WI38 (cell line): Measurements from ENCODE around the gene CROCC2.

Experiments used
- H3K4me3 ChIP-seq: 2 replicates; pipeline ENCODE4 v1.5.1; 2011; ENCODE audit warnings: low read depth, mild to moderate bottlenecking, control low read depth, low read length
- TF ChIP-seq, protein P1 (sequence below): IDR thresholded peaks from 2 replicates; pipeline ENCODE4 v1.5.1; 2012; ENCODE audit warnings: low read depth, mild to moderate bottlenecking, control low read depth, low read length

CROCC2 gene

DNA sequence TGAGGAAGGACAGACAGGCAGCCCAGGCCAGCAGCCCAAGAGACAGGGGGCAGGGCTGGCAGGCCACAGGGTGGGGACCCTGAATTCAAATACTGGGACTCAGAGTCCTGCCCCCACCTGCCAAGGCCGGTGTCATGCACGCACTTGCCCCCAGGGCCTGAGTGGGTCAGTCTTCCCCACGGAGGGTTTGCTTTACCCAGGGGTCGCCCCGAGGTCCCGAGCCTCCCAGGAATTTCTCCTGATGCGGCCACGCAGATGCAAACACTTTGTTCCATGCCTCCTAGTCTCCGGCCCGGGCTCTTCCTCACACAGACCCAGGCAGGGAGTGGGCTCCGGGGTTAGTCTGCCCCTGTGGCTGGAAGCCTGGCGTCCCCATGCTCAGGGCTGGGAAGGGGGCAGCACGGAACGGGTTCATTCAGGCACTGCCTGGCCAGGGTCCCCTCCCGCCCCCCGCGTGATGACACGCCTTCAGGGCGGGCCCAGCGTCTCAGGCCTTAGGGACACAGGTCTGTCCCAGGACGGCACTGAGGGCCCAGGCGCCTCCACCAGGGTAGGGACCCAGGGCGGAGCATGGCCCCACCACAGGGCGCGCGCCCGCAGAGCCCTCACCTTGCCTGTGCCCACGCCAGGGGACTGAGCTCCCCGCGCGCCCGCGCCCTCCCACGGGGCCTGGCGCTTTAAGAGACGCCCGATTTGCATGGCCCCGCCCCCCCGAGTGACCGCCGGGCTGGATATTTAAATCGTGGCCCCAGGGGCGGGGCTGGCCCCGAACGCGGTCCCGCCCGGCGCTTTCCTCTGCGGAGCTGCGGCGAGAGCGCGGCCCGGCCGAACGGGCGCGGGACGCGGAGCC lies 91.9 kb downstream of the CROCC2 start, which contains the start of gene SNED1:
Gene SNED1, plus strand, starts transcription at position 763 of the 850 bp plus-strand sequence. CDS start 220 bp downstream, outside the sequence.
- TF ChIP-seq, protein P1, sequence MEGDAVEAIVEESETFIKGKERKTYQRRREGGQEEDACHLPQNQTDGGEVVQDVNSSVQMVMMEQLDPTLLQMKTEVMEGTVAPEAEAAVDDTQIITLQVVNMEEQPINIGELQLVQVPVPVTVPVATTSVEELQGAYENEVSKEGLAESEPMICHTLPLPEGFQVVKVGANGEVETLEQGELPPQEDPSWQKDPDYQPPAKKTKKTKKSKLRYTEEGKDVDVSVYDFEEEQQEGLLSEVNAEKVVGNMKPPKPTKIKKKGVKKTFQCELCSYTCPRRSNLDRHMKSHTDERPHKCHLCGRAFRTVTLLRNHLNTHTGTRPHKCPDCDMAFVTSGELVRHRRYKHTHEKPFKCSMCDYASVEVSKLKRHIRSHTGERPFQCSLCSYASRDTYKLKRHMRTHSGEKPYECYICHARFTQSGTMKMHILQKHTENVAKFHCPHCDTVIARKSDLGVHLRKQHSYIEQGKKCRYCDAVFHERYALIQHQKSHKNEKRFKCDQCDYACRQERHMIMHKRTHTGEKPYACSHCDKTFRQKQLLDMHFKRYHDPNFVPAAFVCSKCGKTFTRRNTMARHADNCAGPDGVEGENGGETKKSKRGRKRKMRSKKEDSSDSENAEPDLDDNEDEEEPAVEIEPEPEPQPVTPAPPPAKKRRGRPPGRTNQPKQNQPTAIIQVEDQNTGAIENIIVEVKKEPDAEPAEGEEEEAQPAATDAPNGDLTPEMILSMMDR: no peak
- peak within 1 kb of the TSS; percentile 57 for H3K4me3 ChIP-seq

DNA sequence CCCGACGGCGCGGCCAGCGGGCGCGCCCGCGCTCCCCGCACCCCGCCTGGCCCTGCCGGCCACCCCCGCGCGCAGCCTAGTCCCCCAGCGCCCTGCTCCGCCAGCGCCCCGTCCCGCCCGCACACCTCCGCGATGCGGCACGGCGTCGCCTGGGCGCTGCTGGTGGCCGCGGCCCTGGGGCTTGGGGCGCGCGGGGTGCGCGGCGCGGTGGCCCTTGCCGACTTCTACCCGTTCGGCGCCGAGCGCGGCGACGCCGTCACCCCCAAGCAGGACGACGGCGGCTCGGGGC lies 92.5 kb downstream of the CROCC2 start:
- peak overlapping the region; percentile 46 for H3K4me3 ChIP-seq
- TF ChIP-seq, protein P1: no peak

DNA sequence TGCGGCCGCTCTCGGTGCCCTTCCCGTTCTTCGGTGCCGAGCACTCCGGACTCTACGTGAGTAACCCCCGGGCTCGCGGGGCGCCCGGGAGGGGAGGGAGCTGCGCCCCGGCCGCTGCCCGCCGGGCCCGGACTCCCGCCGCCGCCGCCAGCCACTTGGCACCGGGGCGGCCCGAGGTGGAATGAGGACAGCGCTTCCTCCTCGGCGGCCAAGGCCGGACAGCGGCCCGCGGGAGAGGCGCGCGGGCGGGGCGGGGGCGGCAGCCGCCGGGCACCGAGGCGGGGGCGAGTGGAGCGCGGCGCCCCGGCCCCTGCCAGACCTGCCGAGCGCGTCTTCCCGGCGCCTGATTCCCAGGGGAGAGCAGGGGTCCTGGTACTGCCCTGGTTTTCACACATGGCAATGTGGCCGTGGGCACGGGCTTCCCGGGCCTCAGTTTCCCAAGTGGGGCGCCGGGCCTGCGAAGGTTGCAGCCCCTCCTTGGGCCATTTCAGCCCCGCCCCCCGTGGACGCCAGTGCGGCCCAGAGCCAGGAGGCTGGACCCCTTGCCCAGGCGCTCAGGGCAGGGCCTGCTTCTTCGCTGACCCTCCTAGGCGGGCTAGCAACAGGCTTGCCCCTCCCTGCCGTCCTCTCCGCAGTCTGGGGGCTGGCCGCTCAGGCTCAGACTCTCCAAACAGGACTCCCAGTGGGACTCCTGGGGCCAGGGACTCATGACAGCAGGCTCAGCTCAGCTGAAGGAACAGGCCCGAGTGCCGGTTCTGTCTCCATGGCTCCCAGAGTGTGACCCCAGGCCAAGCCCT lies 93.1 kb downstream of the CROCC2 start:
- peak overlapping the region; percentile 48 for H3K4me3 ChIP-seq
- TF ChIP-seq, protein P1: no peak

DNA sequence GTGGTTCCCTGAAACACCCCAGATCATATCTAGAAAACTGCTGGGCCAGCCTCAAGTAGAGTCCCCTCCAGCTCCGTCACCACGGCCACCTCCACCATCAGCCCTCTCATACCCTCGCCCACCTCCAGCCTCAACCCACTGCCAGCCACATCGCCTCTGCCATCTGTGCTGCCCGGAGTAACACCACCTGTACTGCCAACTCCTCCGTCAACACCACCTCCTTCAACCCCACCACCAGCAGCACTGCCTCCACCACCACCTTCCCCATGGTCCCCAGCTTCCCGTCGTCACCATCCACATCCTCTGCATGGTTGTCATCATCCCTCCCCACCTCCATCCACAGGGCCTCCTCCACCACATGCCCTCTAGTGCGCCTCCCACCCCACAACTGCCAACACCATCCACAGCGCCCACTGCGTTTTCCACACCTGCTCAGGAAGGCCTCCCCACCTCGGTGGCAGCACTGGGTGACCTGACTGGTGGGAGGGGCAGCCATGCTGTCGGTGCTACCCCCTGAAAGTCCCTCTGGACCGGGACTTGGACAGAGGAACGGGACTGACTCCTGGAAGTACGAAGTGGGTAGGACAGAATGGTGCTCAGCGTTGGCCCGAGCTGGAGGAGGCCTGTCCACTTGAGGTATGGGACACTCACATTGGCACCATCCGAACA lies 93.9 kb downstream of the CROCC2 start:
- H3K4me3 ChIP-seq: no peak overlapping the region

DNA sequence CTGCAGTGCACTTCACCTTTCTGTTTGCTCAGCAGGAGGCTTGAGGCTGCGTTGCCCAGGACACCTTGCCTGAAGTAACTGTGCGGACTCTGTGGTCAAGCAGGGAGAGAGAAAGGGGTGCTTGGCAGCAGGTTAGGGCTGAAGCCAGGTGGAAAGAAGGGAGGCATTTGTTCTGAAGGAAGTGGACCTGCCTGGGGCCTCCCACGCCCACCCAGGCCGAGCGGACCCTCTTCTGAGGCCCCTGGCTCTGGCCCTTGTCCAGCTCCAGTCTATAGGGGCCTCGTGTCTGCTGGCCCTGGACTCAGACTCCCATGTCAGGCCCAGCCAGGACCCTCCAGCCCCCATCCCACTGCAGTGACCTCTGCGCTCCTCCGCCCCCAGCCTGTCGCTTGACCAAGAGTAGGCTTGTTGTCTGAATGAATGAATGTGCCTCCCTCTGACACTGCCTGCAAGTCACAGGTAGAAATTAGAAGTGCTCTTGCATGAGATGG lies 94.7 kb downstream of the CROCC2 start:
- TF ChIP-seq, protein P1: no peak
- H3K4me3 ChIP-seq: no peak overlapping the region

More for the DNA sequence above, 93.9 kb downstream of the CROCC2 start:
- TF ChIP-seq, protein P1: no peak

DNA sequence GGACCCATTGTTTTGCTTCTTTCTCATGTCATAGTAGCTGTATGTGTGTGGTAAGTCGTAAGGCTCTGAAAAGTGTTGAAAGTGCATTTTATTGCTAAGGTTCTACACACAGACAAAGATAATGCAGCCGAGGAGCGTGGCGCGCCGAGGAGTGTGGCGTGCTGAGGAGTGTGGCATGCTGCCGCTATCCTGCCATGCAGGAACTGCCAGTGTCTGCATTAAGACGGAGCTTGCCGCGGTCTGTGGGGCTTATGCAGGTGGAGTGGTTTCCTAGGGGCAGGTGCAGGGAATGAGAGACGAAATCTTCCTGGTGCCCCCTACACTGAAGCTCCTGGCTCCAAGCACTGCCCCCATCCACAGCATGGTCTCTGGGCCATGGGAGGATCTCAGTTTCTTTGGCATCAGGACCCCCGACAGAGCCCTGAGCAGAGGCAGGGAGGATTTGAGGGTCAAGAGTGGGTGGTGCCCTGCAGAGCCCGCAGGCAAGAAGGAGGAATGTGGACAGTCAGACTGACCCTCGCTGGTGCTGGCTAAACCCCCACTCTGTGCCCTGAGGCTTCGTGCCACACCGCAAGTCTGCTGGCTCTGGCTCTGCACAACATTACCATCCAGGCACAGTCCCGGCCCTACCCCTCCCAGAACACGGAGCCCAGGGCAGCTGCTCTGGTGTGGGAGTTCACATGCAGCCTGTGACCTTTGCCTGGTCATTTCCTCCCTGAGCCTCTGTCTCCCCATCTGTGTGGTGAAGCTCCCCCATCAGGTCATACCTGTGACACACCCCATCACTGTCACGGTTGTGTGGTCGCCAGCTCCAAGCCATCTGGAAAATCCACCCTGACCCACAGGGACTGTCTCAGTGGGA lies 95.5 kb downstream of the CROCC2 start:
- TF ChIP-seq, protein P1: no peak
- H3K4me3 ChIP-seq: no peak overlapping the region
